OCI-LY7 (cell line): Measurements from ENCODE around the gene KRT9.

Experiments used
- CTCF ChIP-seq: fragments of 200-600 bp; sonication (generic); conservative IDR thresholded peaks from 2 replicates; pipeline ENCODE4 v1.5.1; 2014; ENCODE audit warnings: mild to moderate bottlenecking, antibody characterized with exemption, low read length, moderate library complexity, mixed read lengths
- EZH2phosphoT487 ChIP-seq: fragments of 200-600 bp; sonication (generic); IDR thresholded peaks from 2 replicates; pipeline ENCODE4 v1.6.1; 2018; ENCODE audit warnings: low read depth, borderline replicate concordance, mild to moderate bottlenecking, mixed run types, antibody characterized with exemption, low read length, moderate library complexity, mixed read lengths

DNA sequence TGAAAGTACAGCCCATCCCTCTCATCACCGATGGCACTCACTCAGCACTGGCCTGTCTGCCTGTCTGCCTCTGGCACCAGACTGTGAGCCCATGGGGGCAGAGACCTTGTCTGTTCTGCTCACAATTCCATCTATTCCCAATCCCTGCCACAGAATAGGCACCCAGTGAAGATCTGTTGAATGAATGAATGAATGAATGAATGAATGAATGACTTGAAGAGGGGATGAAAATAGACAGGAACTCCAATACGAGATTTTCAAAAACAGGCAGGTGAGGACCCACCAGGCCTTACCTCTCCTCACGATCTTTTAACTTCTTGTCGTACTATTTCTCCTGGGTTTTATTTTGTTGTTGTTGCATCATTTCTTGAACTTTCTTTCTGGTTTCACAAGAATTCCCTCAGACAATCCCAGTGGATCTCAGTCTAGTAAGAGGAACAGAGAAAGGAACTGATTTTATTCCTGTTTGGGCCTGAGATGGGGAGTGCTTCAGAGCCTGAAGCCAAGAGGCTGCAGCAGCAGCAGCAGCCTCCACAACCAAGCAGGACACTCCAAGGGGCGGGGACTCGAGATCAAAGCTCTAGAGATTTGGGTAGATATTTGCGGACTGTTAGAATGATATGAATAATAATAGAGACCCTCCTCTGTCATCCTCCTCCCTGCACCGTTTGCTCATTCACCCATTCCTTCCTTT lies 17.7 kb downstream of the KRT9 start:
- TF ChIP-seq CTCF, result no peak
- TF ChIP-seq EZH2phosphoT487, result no peak
